BLaER1 treated with 17β-estradiol and CSF1 and Interleukin-3, amounts not matched to agents 10 nM and 100 nM (cell line): ENCODE results near the gene ABCA7.

ENCODE experiments used
- H3K27ac ChIP-seq, 11 experiments: shearing (Covaris generic); formaldehyde crosslinking; 2 replicates each; pipeline ENCODE4 v1.8.1; 2022
- H3K27me3 ChIP-seq, 11 experiments: shearing (Covaris generic); formaldehyde crosslinking; 2 replicates each; pipeline ENCODE4 v1.8.1; 2022
- H3K36me3 ChIP-seq, 11 experiments: shearing (Covaris generic); formaldehyde crosslinking; 2 replicates each; pipeline ENCODE4 v1.8.1; 2022
- H3K4me1 ChIP-seq, 10 experiments: shearing (Covaris generic); formaldehyde crosslinking; 2 replicates each; pipeline ENCODE4 v1.8.1; 2022
- H3K4me2 ChIP-seq, 11 experiments: shearing (Covaris generic); formaldehyde crosslinking; 2 replicates each; pipeline ENCODE4 v1.8.1; 2022
- H3K4me3 ChIP-seq, 10 experiments: shearing (Covaris generic); formaldehyde crosslinking; 2 replicates each; pipeline ENCODE4 v1.8.1; 2022
- H3K9ac ChIP-seq, 11 experiments: shearing (Covaris generic); formaldehyde crosslinking; 2 replicates each; pipeline ENCODE4 v1.8.1; 2022
- H3K9me3 ChIP-seq, 11 experiments: shearing (Covaris generic); formaldehyde crosslinking; replicated peaks in 1 of 11; 2 replicates each; pipeline ENCODE4 v1.8.1; 2022
- H4K20me1 ChIP-seq, 11 experiments: shearing (Covaris generic); formaldehyde crosslinking; 2 replicates each; pipeline ENCODE4 v1.8.1; 2022
- Cebpa-rat ChIP-seq, 11 experiments: shearing (Covaris generic); IDR thresholded peaks; 2 replicates each; pipeline ENCODE4 v1.8.1; 2022

Gene ABCA7

GRCh38 chr19:1013218-1013617 is 26.7 kb upstream of the ABCA7 start:
- Histone ChIP-seq H3K9ac (no peak overlapping the region; a peak in 1 of 22 replicates), H3K36me3 (peaks cover 72 to 97% (median 84%) of the 10 kb centered on the region in 11 experiments), H3K9me3 (no peaks in the 10 kb centered on the region), H3K4me3 (no peak overlapping the region), H3K27me3 (no peaks in the 10 kb centered on the region), H3K4me2 (no peak overlapping the region), H3K4me1 (peaks cover 12 to 21% (median 20%) of the 10 kb centered on the region in 10 experiments), H3K27ac (no peak overlapping the region), H4K20me1 (peaks cover 75 to 98% (median 89%) of the 10 kb centered on the region in 11 experiments)
- TF ChIP-seq Cebpa-rat (IDR thresholded peaks at IDR 0.05) = no peak

- Histone ChIP-seq H4K20me1 (peaks cover 87 to 98% (median 90%) of the 10 kb centered on the region in 11 experiments), H3K4me3 (no peak overlapping the region)
Measured at GRCh38 chr19:1014161-1015060, 25.5 kb upstream of the ABCA7 start.

GRCh38 chr19:1015061-1015781 is 24.7 kb upstream of the ABCA7 start:
- H4K20me1 ChIP-seq = peaks cover 88 to 98% (median 90%) of the 10 kb centered on the region in 11 experiments
- no peaks in the 10 kb centered on the region for H3K27me3 ChIP-seq
- no peak overlapping the region for H3K4me2 ChIP-seq
- H3K27ac ChIP-seq = no peak overlapping the region
- no peak overlapping the region for H3K4me3 ChIP-seq
- TF ChIP-seq Cebpa-rat (IDR thresholded peaks at IDR 0.05) = no peak
- peaks cover 53 to 93% (median 77%) of the 10 kb centered on the region in 11 experiments for H3K36me3 ChIP-seq
- H3K4me1 ChIP-seq = peaks cover 30 to 38% (median 37%) of the 10 kb centered on the region in 10 experiments
- H3K9me3 ChIP-seq = no peaks in the 10 kb centered on the region
- peak overlapping the region in 2 of 11 experiments; percentile 29 to 45; a peak in 1 of 22 replicates for H3K9ac ChIP-seq

More at GRCh38 chr19:1014161-1015060, 25.5 kb upstream of the ABCA7 start:
- no peaks in the 10 kb centered on the region for H3K9me3 ChIP-seq
- H3K4me1 ChIP-seq = peaks cover 24 to 33% (median 32%) of the 10 kb centered on the region in 10 experiments
- H3K27ac ChIP-seq = no peak overlapping the region
- TF ChIP-seq Cebpa-rat (IDR thresholded peaks at IDR 0.05) = no peak
- no peak overlapping the region for H3K4me2 ChIP-seq
- H3K36me3 ChIP-seq = peaks cover 61 to 98% (median 84%) of the 10 kb centered on the region in 11 experiments
- no peaks in the 10 kb centered on the region for H3K27me3 ChIP-seq
- H3K9ac ChIP-seq = no peak overlapping the region; a peak in 1 of 22 replicates

- H3K4me2 ChIP-seq = peak overlapping the region in 5 of 11 experiments; percentile 21 to 100 (median 96); a peak in 9 of 22 replicates
- peak overlapping the region in 1 of 11 experiments; percentile 37; a peak in 2 of 22 replicates for H3K27ac ChIP-seq
- no peaks in the 10 kb centered on the region for H3K27me3 ChIP-seq
- H3K4me3 ChIP-seq = no peak overlapping the region
- H3K4me1 ChIP-seq = peaks cover 30 to 38% (median 37%) of the 10 kb centered on the region in 10 experiments
- peaks cover 87 to 94% (median 90%) of the 10 kb centered on the region in 11 experiments for H4K20me1 ChIP-seq
- no peaks in the 10 kb centered on the region for H3K9me3 ChIP-seq
- peak overlapping the region in 6 of 11 experiments; percentile 29 to 100 (median 98); a peak in 6 of 22 replicates for H3K9ac ChIP-seq
- no peak for TF ChIP-seq Cebpa-rat (IDR thresholded peaks at IDR 0.05)
- peaks cover 48 to 85% (median 70%) of the 10 kb centered on the region in 11 experiments for H3K36me3 ChIP-seq
Measured at GRCh38 chr19:1015782-1016646, 23.9 kb upstream of the ABCA7 start.

GRCh38 chr19:1016647-1017114 is 23.2 kb upstream of the ABCA7 start:
- Histone ChIP-seq H3K9me3 (no peaks in the 10 kb centered on the region), H3K4me2 (peak overlapping the region in 10 of 11 experiments; percentile 90 to 100 (median 98); a peak in 14 of 22 replicates), H3K36me3 (peaks cover 46 to 81% (median 66%) of the 10 kb centered on the region in 11 experiments), H3K27ac (peak overlapping the region in 2 of 11 experiments; percentile 37 to 95; a peak in 2 of 22 replicates), H4K20me1 (peaks cover 86 to 90% (median 88%) of the 10 kb centered on the region in 11 experiments), H3K4me1 (peaks cover 31 to 40% (median 37%) of the 10 kb centered on the region in 10 experiments), H3K9ac (peak overlapping the region; percentile 29 to 100 (median 98); a peak in 12 of 22 replicates), H3K4me3 (peak overlapping the region in 2 of 10 experiments; percentile 86 to 97; a peak in 1 of 20 replicates), H3K27me3 (no peaks in the 10 kb centered on the region)
- no peak for TF ChIP-seq Cebpa-rat (IDR thresholded peaks at IDR 0.05)

- peak overlapping the region in 6 of 10 experiments; percentile 2 to 97 (median 88); a peak in 6 of 20 replicates for H3K4me3 ChIP-seq
- peaks cover 80 to 84% (median 81%) of the 10 kb centered on the region in 11 experiments for H4K20me1 ChIP-seq
- H3K9ac ChIP-seq = peak overlapping the region; percentile 95 to 100 (median 98); a peak in 21 of 22 replicates
- no peaks in the 10 kb centered on the region for H3K9me3 ChIP-seq
- no peak for TF ChIP-seq Cebpa-rat (IDR thresholded peaks at IDR 0.05)
- H3K27ac ChIP-seq = peak overlapping the region in 6 of 11 experiments; percentile 12 to 95 (median 40); a peak in 9 of 22 replicates
- H3K4me2 ChIP-seq = peak overlapping the region; percentile 90 to 100 (median 99)
- no peaks in the 10 kb centered on the region for H3K27me3 ChIP-seq
- peaks cover 40 to 75% (median 59%) of the 10 kb centered on the region in 11 experiments for H3K36me3 ChIP-seq
- peaks cover 35 to 46% (median 41%) of the 10 kb centered on the region in 10 experiments for H3K4me1 ChIP-seq
Measured at GRCh38 chr19:1017115-1017905, 22.6 kb upstream of the ABCA7 start.

- peaks cover 37 to 49% (median 45%) of the 10 kb centered on the region in 10 experiments for H3K4me1 ChIP-seq
- H4K20me1 ChIP-seq = peaks cover 75 to 79% (median 76%) of the 10 kb centered on the region in 11 experiments
- peak overlapping the region; percentile 90 to 100 (median 99) for H3K4me2 ChIP-seq
- H3K27ac ChIP-seq = peak overlapping the region in 7 of 11 experiments; percentile 8 to 95 (median 37); a peak in 10 of 22 replicates
- H3K36me3 ChIP-seq = peaks cover 35 to 69% (median 55%) of the 10 kb centered on the region in 11 experiments
- no peaks in the 10 kb centered on the region for H3K9me3 ChIP-seq
- peak overlapping the region; percentile 95 to 100 (median 98); a peak in 21 of 22 replicates for H3K9ac ChIP-seq
- no peak for TF ChIP-seq Cebpa-rat (IDR thresholded peaks at IDR 0.05)
- peak overlapping the region in 7 of 10 experiments; percentile 2 to 97 (median 86); a peak in 7 of 20 replicates for H3K4me3 ChIP-seq
- H3K27me3 ChIP-seq = no peaks in the 10 kb centered on the region
Measured at GRCh38 chr19:1017906-1018305, 22.0 kb upstream of the ABCA7 start.
